HepG2 (cell line): ENCODE data around the gene CCDC74B.

ENCODE experiments used
- BRCA1 ChIP-seq: sonication (generic); formaldehyde crosslinking; IDR thresholded peaks from 2 replicates; pipeline ENCODE4 v1.4.0; 2020; ENCODE audit warnings: missing genetic modification reagents
- CTCF ChIP-seq: sonication (generic); formaldehyde crosslinking; IDR thresholded peaks from 2 replicates; pipeline ENCODE4 v1.5.0; 2020; ENCODE audit warnings: mild to moderate bottlenecking, missing genetic modification reagents, moderate library complexity
- ELF4 ChIP-seq: sonication (generic); formaldehyde crosslinking; IDR thresholded peaks from 2 replicates; pipeline ENCODE4 v1.5.0; 2020; ENCODE audit warnings: missing genetic modification reagents, mild to moderate bottlenecking, moderate library complexity, borderline replicate concordance
- NFIC ChIP-seq: IDR thresholded peaks from 2 replicates; pipeline ENCODE4 v1.6.1; 2012; ENCODE audit warnings: mild to moderate bottlenecking, low read length, inconsistent platforms
- POLR2A ChIP-seq, 2 experiments: IDR thresholded peaks; 2 replicates each; pipeline ENCODE4 v1.6.1; 2011; ENCODE audit warnings: low read depth in 2 of 2, low read length in 2 of 2, mild to moderate bottlenecking in 1 of 2, moderate library complexity in 1 of 2; ENCODE audit not compliant: insufficient read depth in 1 of 2
- SMC3 ChIP-seq: IDR thresholded peaks from 2 replicates; pipeline ENCODE4 v1.6.1; 2011; ENCODE audit warnings: low read length, improper control_type of control experiment
- TBP ChIP-seq: sonication (generic); formaldehyde crosslinking; IDR thresholded peaks from 2 replicates; pipeline ENCODE4 v1.5.0; 2020; ENCODE audit warnings: missing genetic modification reagents
- ZFX ChIP-seq: sonication (generic); formaldehyde crosslinking; IDR thresholded peaks from 2 replicates; pipeline ENCODE4 v1.4.0; 2020; ENCODE audit warnings: mild to moderate bottlenecking, low read depth, missing genetic modification reagents, moderate library complexity
- ZFYVE20 ChIP-seq: sonication (generic); formaldehyde crosslinking; IDR thresholded peaks from 2 replicates; pipeline ENCODE4 v1.8.0; 2023; ENCODE audit warnings: low read depth, mild to moderate bottlenecking, moderate library complexity, missing genetic modification reagents, borderline replicate concordance

GRCh38 chr2:130156624-130157004 is 11.7 kb upstream of the CCDC74B start:
- TF ChIP-seq ELF4 (CRISPR knock-in tag) (no peak), ZFX (CRISPR knock-in tag) (no peak), CTCF (CRISPR knock-in tag) (no peak), POLR2A (IDR thresholded peaks at IDR 0.05; ENCODE audit: insufficient read depth in 1 of 2, low read depth in 2 of 2, low read length in 2 of 2) (no peak), BRCA1 (CRISPR knock-in tag) (no peak), SMC3 (no peak), ZFYVE20 (no peak), TBP (CRISPR knock-in tag) (no peak), NFIC (no peak)
